ENCODE measurements around the gene DGAT2L6. TPM values are rescaled to one million over a fixed set of nuclear protein-coding genes. Genes with fewer than 3 reads are reported as not detected.

The DGAT2L6 gene
- total and polyA plus RNA-seq, 2 experiments from 2014 or later: not detected

- Histone ChIP-seq H3K79me2 (no peaks in the 10 kb centered on the region), H4K20me1 (ENCODE audit: insufficient read depth, poor library complexity, severe bottlenecking) (no peaks in the 10 kb centered on the region), H3K9me2 (replicated peaks; ENCODE audit: insufficient read depth) (no peaks in the 10 kb centered on the region), H3K4me1 (ENCODE audit: insufficient read depth) (peaks cover 9% of the 10 kb centered on the region), H3K27me3 (no peaks in the 10 kb centered on the region), H3K27ac (no peak overlapping the region), H3K36me3 (replicated peaks; ENCODE audit: insufficient read depth, low read depth) (no peaks in the 10 kb centered on the region), H2AFZ (no peak overlapping the region), H3K4me3 (no peak overlapping the region), H3K4me2 (no peak overlapping the region), H3K9me3 (ENCODE audit: low read depth) (no peaks in the 10 kb centered on the region)
- no peak for DNase-seq (ENCODE audit: low spot score)
- no peak for TF ChIP-seq EZH2 (IDR thresholded peaks at IDR 0.05; ENCODE audit: borderline replicate concordance)
- TF ChIP-seq EZH2phosphoT487 (IDR thresholded peaks at IDR 0.05; ENCODE audit: low read depth, severe bottlenecking, unreplicated experiment): no peak
- TF ChIP-seq, protein P1, sequence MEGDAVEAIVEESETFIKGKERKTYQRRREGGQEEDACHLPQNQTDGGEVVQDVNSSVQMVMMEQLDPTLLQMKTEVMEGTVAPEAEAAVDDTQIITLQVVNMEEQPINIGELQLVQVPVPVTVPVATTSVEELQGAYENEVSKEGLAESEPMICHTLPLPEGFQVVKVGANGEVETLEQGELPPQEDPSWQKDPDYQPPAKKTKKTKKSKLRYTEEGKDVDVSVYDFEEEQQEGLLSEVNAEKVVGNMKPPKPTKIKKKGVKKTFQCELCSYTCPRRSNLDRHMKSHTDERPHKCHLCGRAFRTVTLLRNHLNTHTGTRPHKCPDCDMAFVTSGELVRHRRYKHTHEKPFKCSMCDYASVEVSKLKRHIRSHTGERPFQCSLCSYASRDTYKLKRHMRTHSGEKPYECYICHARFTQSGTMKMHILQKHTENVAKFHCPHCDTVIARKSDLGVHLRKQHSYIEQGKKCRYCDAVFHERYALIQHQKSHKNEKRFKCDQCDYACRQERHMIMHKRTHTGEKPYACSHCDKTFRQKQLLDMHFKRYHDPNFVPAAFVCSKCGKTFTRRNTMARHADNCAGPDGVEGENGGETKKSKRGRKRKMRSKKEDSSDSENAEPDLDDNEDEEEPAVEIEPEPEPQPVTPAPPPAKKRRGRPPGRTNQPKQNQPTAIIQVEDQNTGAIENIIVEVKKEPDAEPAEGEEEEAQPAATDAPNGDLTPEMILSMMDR (IDR thresholded peaks at IDR 0.05; ENCODE audit: poor library complexity): no peak
- 84% methylated on average over 2 of the region's 2 CpGs for WGBS (ENCODE audit: low lambda C conversion rate, missing lambda C conversion rate)
Observed at GRCh38 chrX:70171624-70172023, 5.7 kb upstream of the DGAT2L6 start.

DNA sequence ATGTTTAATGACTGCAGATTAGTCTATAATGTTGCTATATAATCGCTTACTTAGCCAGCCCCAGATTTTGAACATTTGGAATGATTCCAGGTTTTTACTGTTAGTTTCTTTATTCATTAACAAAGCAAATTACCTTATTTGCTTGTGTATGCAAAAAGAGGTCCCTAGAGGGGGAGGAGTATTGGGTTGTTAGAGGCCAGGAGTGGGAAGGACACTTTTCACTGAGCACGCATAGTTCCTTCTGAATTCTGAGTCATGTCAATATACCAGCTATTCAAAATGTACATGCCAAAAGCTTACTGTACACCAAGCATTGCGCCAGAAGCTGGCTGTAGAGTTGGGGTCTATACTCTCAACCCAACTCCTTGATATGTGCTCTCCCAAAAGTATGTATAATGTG lies 5.1 kb upstream of the DGAT2L6 start:
- H3K4me3 ChIP-seq: no peak overlapping the region
- TF ChIP-seq EZH2phosphoT487 (IDR thresholded peaks at IDR 0.05; ENCODE audit: low read depth, severe bottlenecking, unreplicated experiment) (no peak), EZH2 (IDR thresholded peaks at IDR 0.05; ENCODE audit: borderline replicate concordance) (no peak)
- TF ChIP-seq, protein P1 (IDR thresholded peaks at IDR 0.05; ENCODE audit: poor library complexity): no peak
- 72% methylated on average over 3 of the region's 3 CpGs for WGBS (ENCODE audit: low lambda C conversion rate, missing lambda C conversion rate)
- no peak overlapping the region for H2AFZ ChIP-seq
- no peak overlapping the region for H3K4me2 ChIP-seq
- H3K4me1 ChIP-seq (ENCODE audit: insufficient read depth): peaks cover 8% of the 10 kb centered on the region
- H3K36me3 ChIP-seq (replicated peaks; ENCODE audit: insufficient read depth, low read depth): no peaks in the 10 kb centered on the region
- no peaks in the 10 kb centered on the region for H4K20me1 ChIP-seq (ENCODE audit: insufficient read depth, poor library complexity, severe bottlenecking)
- H3K9me3 ChIP-seq (ENCODE audit: low read depth): no peaks in the 10 kb centered on the region
- no peaks in the 10 kb centered on the region for H3K79me2 ChIP-seq
- H3K27ac ChIP-seq: no peak overlapping the region
- no peaks in the 10 kb centered on the region for H3K27me3 ChIP-seq
- H3K9me2 ChIP-seq (replicated peaks; ENCODE audit: insufficient read depth): no peaks in the 10 kb centered on the region
- no peak for DNase-seq (ENCODE audit: low spot score)

DNA sequence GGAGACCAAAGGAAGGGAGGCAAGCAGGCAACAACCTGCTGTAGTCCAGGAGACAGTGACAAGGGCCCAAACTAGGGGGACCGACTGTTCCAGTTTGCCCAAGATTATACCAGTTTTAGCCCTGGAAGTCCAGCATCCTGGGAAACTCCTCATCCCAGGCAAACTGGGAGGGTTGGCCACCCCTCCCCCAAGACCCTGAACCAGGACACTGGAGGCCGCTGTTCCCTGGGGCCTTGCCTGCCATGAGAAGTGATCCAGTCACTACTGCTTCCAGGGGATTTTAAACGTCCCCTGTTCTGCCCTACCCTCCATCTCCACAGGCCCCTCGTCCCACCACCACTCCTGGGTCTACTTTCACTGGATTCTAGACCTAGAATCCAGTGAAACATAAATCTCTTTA lies 4.3 kb upstream of the DGAT2L6 start:
- TF ChIP-seq, protein P1 (IDR thresholded peaks at IDR 0.05; ENCODE audit: poor library complexity): no peak
- TF ChIP-seq EZH2phosphoT487 (IDR thresholded peaks at IDR 0.05; ENCODE audit: low read depth, severe bottlenecking, unreplicated experiment) (no peak), EZH2 (IDR thresholded peaks at IDR 0.05; ENCODE audit: borderline replicate concordance) (no peak)
- no peak overlapping the region for H3K4me3 ChIP-seq
- 51% methylated on average over 4 of the region's 4 CpGs for WGBS (ENCODE audit: low lambda C conversion rate, missing lambda C conversion rate)
- H2AFZ ChIP-seq: no peak overlapping the region
- H4K20me1 ChIP-seq (ENCODE audit: insufficient read depth, poor library complexity, severe bottlenecking): no peaks in the 10 kb centered on the region
- H3K4me2 ChIP-seq: no peak overlapping the region
- no peak for DNase-seq (ENCODE audit: low spot score)
- no peaks in the 10 kb centered on the region for H3K27me3 ChIP-seq
- no peaks in the 10 kb centered on the region for H3K36me3 ChIP-seq (replicated peaks; ENCODE audit: insufficient read depth, low read depth)
- no peaks in the 10 kb centered on the region for H3K9me3 ChIP-seq (ENCODE audit: low read depth)
- no peaks in the 10 kb centered on the region for H3K79me2 ChIP-seq
- no peaks in the 10 kb centered on the region for H3K9me2 ChIP-seq (replicated peaks; ENCODE audit: insufficient read depth)
- H3K27ac ChIP-seq: no peak overlapping the region
- peaks cover under 1% of the 10 kb centered on the region for H3K4me1 ChIP-seq (ENCODE audit: insufficient read depth)

DNA sequence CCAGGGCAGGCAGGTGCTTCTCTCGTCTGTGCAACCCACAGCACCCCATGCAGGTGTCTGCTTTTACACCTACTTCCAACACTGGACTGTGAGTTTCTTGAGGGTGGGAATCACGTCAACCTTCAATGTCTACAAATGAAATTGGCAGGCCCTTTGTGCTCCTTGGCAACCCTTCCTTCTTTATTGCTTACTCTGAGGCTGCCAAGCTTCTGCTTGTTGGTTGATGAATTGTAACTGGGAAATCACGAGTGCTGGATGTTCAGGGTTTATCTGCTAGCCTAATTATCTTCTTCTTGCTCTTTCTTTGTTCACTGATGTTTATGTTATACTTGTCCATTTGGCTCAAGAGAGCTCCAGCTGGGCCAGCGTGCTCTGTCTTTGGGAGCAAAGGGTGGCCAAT lies 2.5 kb upstream of the DGAT2L6 start:
- no peak for DNase-seq (ENCODE audit: low spot score)
- no peak overlapping the region for H3K4me2 ChIP-seq
- 57% methylated on average over 4 of the region's 4 CpGs for WGBS (ENCODE audit: low lambda C conversion rate, missing lambda C conversion rate)
- no peaks in the 10 kb centered on the region for H3K79me2 ChIP-seq
- no peaks in the 10 kb centered on the region for H3K4me1 ChIP-seq (ENCODE audit: insufficient read depth)
- H4K20me1 ChIP-seq (ENCODE audit: insufficient read depth, poor library complexity, severe bottlenecking): no peaks in the 10 kb centered on the region
- H3K27ac ChIP-seq: no peak overlapping the region
- H3K36me3 ChIP-seq (replicated peaks; ENCODE audit: insufficient read depth, low read depth): no peaks in the 10 kb centered on the region
- TF ChIP-seq, protein P1 (IDR thresholded peaks at IDR 0.05; ENCODE audit: poor library complexity): no peak
- TF ChIP-seq EZH2phosphoT487 (IDR thresholded peaks at IDR 0.05; ENCODE audit: low read depth, severe bottlenecking, unreplicated experiment) (no peak), EZH2 (IDR thresholded peaks at IDR 0.05; ENCODE audit: borderline replicate concordance) (no peak)
- no peak overlapping the region for H2AFZ ChIP-seq
- no peaks in the 10 kb centered on the region for H3K9me2 ChIP-seq (replicated peaks; ENCODE audit: insufficient read depth)
- no peaks in the 10 kb centered on the region for H3K9me3 ChIP-seq (ENCODE audit: low read depth)
- no peaks in the 10 kb centered on the region for H3K27me3 ChIP-seq
- no peak overlapping the region for H3K4me3 ChIP-seq
